GM12878 (cell line): ENCODE measurements around the gene NUDT13. TPM values are rescaled to one million over a fixed set of nuclear protein-coding genes. Genes with fewer than 3 reads are reported as not detected.

Source experiments
- ATAC-seq: fragments of 200-7000 bp; cut with Tn5 transposase; 3 replicates; pipeline ENCODE4 v1.9.1; 2020; ENCODE audit warnings: mild to moderate bottlenecking, moderate library complexity
- BruUV-seq: library from RNA; stranded (reverse); fragments of 400-500 nt; replicated peaks from 2 replicates; lab custom pipeline; 2021; lab: Mats Ljungman, UMichigan
- CTCF ChIA-PET: fragments of 300-600 bp; sonication (Branson Sonifier 250); formaldehyde crosslinking; extraction: SDS; loops from one replicate; lab custom pipeline; 2021; ENCODE audit warnings: inconsistent platforms; lab: Yijun Ruan, JAX
- POLR2A ChIA-PET: fragments of 350-600 bp; formaldehyde crosslinking; extraction: SDS; loops from one replicate; lab custom pipeline; 2021; ENCODE audit warnings: inconsistent platforms; lab: Charles Lee
- RAD21 ChIA-PET: fragments of 300-600 bp; sonication (Branson Sonifier 250); formaldehyde crosslinking; loops from one replicate; lab custom pipeline; 2023; ENCODE audit warnings: antibody characterized with exemption; ENCODE audit not compliant: unreplicated experiment; lab: Charles Lee
- SMC1A ChIA-PET: fragments of 300-600 bp; sonication (Branson Sonifier 250); formaldehyde crosslinking; loops from one replicate; lab custom pipeline; 2023; ENCODE audit not compliant: unreplicated experiment, uncharacterized antibody; lab: Charles Lee
- DNase-seq: peaks from one replicate; pipeline ENCODE4 v3.0.0-alpha.2; 2011; ENCODE audit warnings: low read depth, low spot score
- FAIRE-seq: peaks from 3 replicates; lab custom pipeline; 2011; peaks lifted over from hg19 to GRCh38; lab: Jason Lieb, UNC
- H2AFZ ChIP-seq: 2 replicates; pipeline ENCODE4 v1.6.0; 2011; ENCODE audit warnings: low read depth, low read length, control low read depth; ENCODE audit not compliant: control insufficient read depth
- H3K27ac ChIP-seq: 2 replicates; pipeline ENCODE4 v1.5.1; 2011; ENCODE audit warnings: control low read depth; ENCODE audit not compliant: control insufficient read depth, insufficient read depth
- H3K27me3 ChIP-seq, 2 experiments: replicated peaks in 1 of 2; 2 replicates each; pipeline versions ENCODE4 v1.6.0 to v1.6.1; 2011; ENCODE audit warnings: low read length in 1 of 2; ENCODE audit not compliant: control insufficient read depth in 2 of 2, insufficient read depth in 2 of 2
- H3K36me3 ChIP-seq, 2 experiments: 2 replicates each; pipeline ENCODE4 v1.5.1; 2011; ENCODE audit warnings: low read length in 1 of 2; ENCODE audit not compliant: control insufficient read depth in 2 of 2, insufficient read depth in 2 of 2
- H3K4me1 ChIP-seq: 2 replicates; pipeline ENCODE4 v1.6.1; 2011; ENCODE audit warnings: mild to moderate bottlenecking, low read length, moderate library complexity, mixed read lengths; ENCODE audit not compliant: control insufficient read depth, insufficient read depth
- H3K4me2 ChIP-seq: 2 replicates; pipeline ENCODE4 v1.6.0; 2011; ENCODE audit warnings: control low read depth; ENCODE audit not compliant: control insufficient read depth, insufficient read depth
- H3K4me3 ChIP-seq: fragments of 200-600 bp; sonication (generic); 2 replicates; pipeline ENCODE4 v1.5.1; 2016
- H3K79me2 ChIP-seq: 2 replicates; pipeline ENCODE4 v1.6.0; 2011; ENCODE audit warnings: low read length; ENCODE audit not compliant: control insufficient read depth, insufficient read depth
- H3K9ac ChIP-seq: 2 replicates; pipeline ENCODE4 v1.8.0; 2011; ENCODE audit warnings: low read length, control low read depth, mixed read lengths; ENCODE audit not compliant: control insufficient read depth, insufficient read depth
- H3K9me3 ChIP-seq: replicated peaks from 3 replicates; pipeline ENCODE4 v1.5.1; 2011; ENCODE audit warnings: mild to moderate bottlenecking, low read length; ENCODE audit not compliant: control insufficient read depth, insufficient read depth
- H4K20me1 ChIP-seq: 2 replicates; pipeline ENCODE4 v1.6.0; 2011; ENCODE audit not compliant: control insufficient read depth, insufficient read depth
- CTCF ChIP-seq, 3 experiments: IDR thresholded peaks in 2 of 3; conservative IDR thresholded peaks in 1 of 3; 2 replicates each; pipeline ENCODE4 v1.5.1; 2011; ENCODE audit warnings: low read depth in 3 of 3, low read length in 3 of 3, mild to moderate bottlenecking in 3 of 3, control low read depth in 2 of 3, moderate library complexity in 2 of 3, inconsistent platforms in 1 of 3, mixed read lengths in 1 of 3; ENCODE audit not compliant: control insufficient read depth in 2 of 3, insufficient read depth in 1 of 3; ENCODE audit errors: extremely low read depth in 1 of 3
- RUNX3 ChIP-seq: IDR thresholded peaks from 2 replicates; pipeline ENCODE4 v1.6.1; 2012; ENCODE audit warnings: low read length, inconsistent platforms
- TBL1XR1 ChIP-seq: IDR thresholded peaks from 2 replicates; pipeline ENCODE4 v1.6.1; 2012; ENCODE audit warnings: low read depth, low read length, improper control_type of control experiment
- USF2 ChIP-seq: IDR thresholded peaks from 2 replicates; pipeline ENCODE4 v1.6.1; 2011; ENCODE audit warnings: low read depth, low read length, improper control_type of control experiment, borderline replicate concordance
- WGBS: methylation state at CpG from one replicate; pipeline ENCODE4 v1.1.6; 2016; ENCODE audit warnings: low lambda C conversion rate; ENCODE audit not compliant: insufficient replicate concordance, insufficient coverage; ENCODE audit errors: missing lambda C conversion rate; 5-methylcytosine and 5-hydroxymethylcytosine counted together
- in situ Hi-C: fragments of 300-500 bp; cut with MboI; formaldehyde crosslinking; loops from 9 replicates; pipeline ENCODE4 v1.14.3; 2018; ENCODE audit warnings: mixed read lengths
- intact Hi-C: fragments of 100-400 bp; cut with micrococcal nuclease; formaldehyde crosslinking; loops from one replicate; pipeline ENCODE4 v1.14.2; 2022; ENCODE audit not compliant: unreplicated experiment
- polyA plus RNA-seq, 11 experiments: library from polyadenylated mRNA; depleted of rRNA in 4 of 11; unstranded in 6 of 11; stranded (reverse) in 5 of 11; fragments of >200 nt; fragmentation: Nextera tagmentation in 4 of 11; fragmentation: Illumina TruSeq in 1 of 11; extraction: Ambion mirVana in 4 of 11; extraction: Trizol in 1 of 11; gene quantifications; 1 replicate in 1 of 11; 2 replicates in 10 of 11; pipeline versions ENCODE4 v1.2.1 to v1.2.3, GENCODE V29; 2011 to 2016; ENCODE audit warnings: inconsistent platforms in 2 of 11, missing spikeins in 2 of 11, low read depth in 1 of 11
- total RNA-seq, 4 experiments: library from RNA; depleted of rRNA in 3 of 4; stranded (reverse); fragments of >200 nt in 3 of 4; fragmentation: Illumina TruSeq in 1 of 4; extraction: Trizol in 1 of 4; gene quantifications; 2 replicates each; pipeline versions ENCODE4 v1.2.1 to v1.2.3, GENCODE V29; 2013 to 2021

NUDT13 gene
- total and polyA plus RNA-seq, 10 of the 15 experiments (the other 5 are each of a cell fraction or from before 2014, with no cell fraction given), result 0.72 to 6.1 (median 1.9) TPM

GRCh38 chr10:73060738-73061635 is 49.3 kb upstream of the NUDT13 start:
- ATAC-seq (peak; percentile 87), FAIRE-seq (peak; percentile 18), DNase-seq (no peak)
- TF ChIP-seq TBL1XR1, result no peak
- peak; percentile 27 to 53 (median 49); a peak in 5 of 6 replicates for TF ChIP-seq CTCF (IDR thresholded peaks at IDR 0.05 in 2 of 3, conservative IDR thresholded peaks at IDR 0.05 in 1 of 3; ENCODE audit: control insufficient read depth in 2 of 3, extremely low read depth in 1 of 3, insufficient read depth in 1 of 3, low read depth in 3 of 3, low read length in 3 of 3)
- no peak for TF ChIP-seq USF2
- peak; percentile 39; the same call in 1 of the 2 replicates for TF ChIP-seq RUNX3
- Histone ChIP-seq H3K4me3 (no peak overlapping the region), H3K36me3 (peaks cover 0 to 21% of the 10 kb centered on the region in 2 experiments; a peak in 2 of 4 replicates), H3K27ac (no peak overlapping the region), H2AFZ (no peak overlapping the region), H3K4me1 (peaks cover 2% of the 10 kb centered on the region; the same call in 1 of the 2 replicates), H3K4me2 (no peak overlapping the region), H3K79me2 (no peaks in the 10 kb centered on the region; the same call in 1 of the 2 replicates), H3K9me3 (no peaks in the 10 kb centered on the region), H4K20me1 (no peaks in the 10 kb centered on the region), H3K9ac (no peak overlapping the region), H3K27me3 (no peaks in the 10 kb centered on the region)
- POLR2A ChIA-PET, result interaction anchor here (0.6 to 1.1 kb wide), 2 partner anchors 11 to 28 kb away, joined by 3 to 4 read pairs; no protein-coding TSS in a partner anchor
- SMC1A ChIA-PET, result interaction anchor here (0.6 to 3.6 kb wide), 8 partner anchors 11 to 706 kb away, joined by 3 to 20 read pairs (median 4); partner anchors contain the start of gene P4HA1
- BruUV-seq, result no TSS peak
- intact Hi-C loops, result loop anchor here (2.0 kb wide), 1 partner anchor 696 kb away; no protein-coding TSS in a partner anchor
- WGBS, result 39% methylated on average over 5 of the region's 5 CpGs
- RAD21 ChIA-PET, result interaction anchor here (0.7 to 2.2 kb wide), 6 partner anchors 17 to 369 kb away, joined by 3 to 12 read pairs (median 3); partner anchors contain the start of gene MCU
- in situ Hi-C loops, result loop anchor here (5.0 kb wide), 1 partner anchor 704 kb away; no protein-coding TSS in a partner anchor
- CTCF ChIA-PET, result interaction anchor here (0.6 to 2.5 kb wide), 22 partner anchors 9 to 696 kb away, joined by 3 to 14 read pairs (median 4); no protein-coding TSS in a partner anchor
